Transverse colon (tissue), 4 donors: ENCODE data around the gene RHNO1.

Experiments
- CTCF ChIP-seq, 5 experiments: fragments of 200-600 bp in 3 of 5; fragments of 450-650 bp in 2 of 5; sonication (generic) in 3 of 5; IDR thresholded peaks; 1 replicate in 2 of 5; 2 replicates in 3 of 5; pipeline ENCODE4 v1.5.1; 2016 to 2017; ENCODE audit warnings: antibody characterized with exemption in 5 of 5, inconsistent platforms in 3 of 5, mild to moderate bottlenecking in 2 of 5, moderate library complexity in 1 of 5
- EP300 ChIP-seq: sonication (generic); formaldehyde crosslinking; IDR thresholded peaks from one replicate; pipeline ENCODE4 v1.6.1; 2017; ENCODE audit warnings: antibody characterized with exemption, low read depth
- POLR2A ChIP-seq: fragments of 450-650 bp; IDR thresholded peaks from one replicate; pipeline ENCODE4 v1.6.1; 2016; ENCODE audit warnings: antibody characterized with exemption, mild to moderate bottlenecking, moderate library complexity
- POLR2AphosphoS5 ChIP-seq, 3 donors: sonication (generic); formaldehyde crosslinking; IDR thresholded peaks; one replicate each; pipeline ENCODE4 v1.6.1; 2016; ENCODE audit warnings: antibody characterized with exemption in 3 of 3

GRCh38 chr12:2900642-2901041, 23.6 kb downstream of the RHNO1 start:
- TF ChIP-seq CTCF (IDR thresholded peaks at IDR 0.05) (no peak), POLR2A (no peak), EP300 (no peak), POLR2AphosphoS5 (IDR thresholded peaks at IDR 0.05) (no peak)
